ENCODE results near the gene MEIOSIN.

GRCh38 chr19:45717131-45717982 is 15.9 kb upstream of the MEIOSIN start:
- no peak for TF ChIP-seq CTCF (IDR thresholded peaks at IDR 0.05)
- TF ChIP-seq SIN3A (IDR thresholded peaks at IDR 0.05; ENCODE audit: borderline replicate concordance, low read depth, low read length): peak; percentile 11; the same call in 1 of the 2 replicates
- TF ChIP-seq RFX5 (IDR thresholded peaks at IDR 0.05; ENCODE audit: low read length): peak; percentile 34; the same call in 1 of the 2 replicates
- no peak for TF ChIP-seq FOXM1 (IDR thresholded peaks at IDR 0.05; ENCODE audit: low read depth)
- TF ChIP-seq GABPA (IDR thresholded peaks at IDR 0.05; ENCODE audit: low read depth): no peak
- no peak for TF ChIP-seq CHD2 (IDR thresholded peaks at IDR 0.05; ENCODE audit: low read length, partially characterized antibody)
- no peak for TF ChIP-seq TEAD4 (IDR thresholded peaks at IDR 0.05; ENCODE audit: borderline replicate concordance, insufficient read depth)
- TF ChIP-seq RCOR1 (IDR thresholded peaks at IDR 0.05; ENCODE audit: low read length): no peak

Measured in SK-N-SH (cell line).